Tibial nerve (tissue), 4 donors: ENCODE data around the gene PTPRB. TPM values are rescaled to one million over a fixed set of nuclear protein-coding genes. Genes with fewer than 3 reads are reported as not detected.

Experiments
- DNase-seq, 2 donors: peaks; one replicate each; pipeline ENCODE4 v3.0.0-alpha.2; 2019; ENCODE audit warnings: low spot score in 2 of 2
- H3K27ac ChIP-seq, 4 donors: fragments of 200-600 bp; sonication (generic) in 3 of 4; one replicate each; pipeline ENCODE4 v1.5.1; 2017 to 2019; ENCODE audit warnings: mild to moderate bottlenecking in 1 of 4
- H3K27me3 ChIP-seq, 2 donors: fragments of 200-600 bp; sonication (generic) in 1 of 2; one replicate each; pipeline versions ENCODE4 v1.5.1 to v1.6.0; 2017 to 2019
- H3K36me3 ChIP-seq, 3 donors: fragments of 200-600 bp; sonication (generic); one replicate each; pipeline ENCODE4 v1.5.1; 2018 to 2019
- H3K4me1 ChIP-seq, 4 donors: fragments of 200-600 bp; sonication (generic) in 3 of 4; one replicate each; pipeline ENCODE4 v1.5.1; 2017 to 2019
- H3K4me3 ChIP-seq, 4 donors: fragments of 200-600 bp; sonication (generic) in 3 of 4; one replicate each; pipeline ENCODE4 v1.5.1; 2017 to 2019; ENCODE audit warnings: mild to moderate bottlenecking in 1 of 4, moderate library complexity in 1 of 4
- H3K9me3 ChIP-seq, 4 donors: fragments of 200-600 bp; sonication (generic) in 3 of 4; one replicate each; pipeline ENCODE4 v1.5.1; 2017 to 2019
- CTCF ChIP-seq, 5 experiments: fragments of 200-600 bp in 3 of 5; fragments of 450-650 bp in 2 of 5; sonication (generic) in 3 of 5; IDR thresholded peaks; one replicate each; pipeline ENCODE4 v1.5.1; 2016 to 2019; ENCODE audit warnings: antibody characterized with exemption in 5 of 5, mild to moderate bottlenecking in 3 of 5, moderate library complexity in 2 of 5
- EP300 ChIP-seq, 2 donors: sonication (generic); formaldehyde crosslinking; IDR thresholded peaks; one replicate each; pipeline ENCODE4 v1.6.1; 2017; ENCODE audit warnings: antibody characterized with exemption in 2 of 2, mild to moderate bottlenecking in 1 of 2
- POLR2A ChIP-seq, 2 donors: fragments of 450-650 bp; IDR thresholded peaks; one replicate each; pipeline ENCODE4 v1.6.1; 2017; ENCODE audit warnings: antibody characterized with exemption in 2 of 2, mild to moderate bottlenecking in 2 of 2, moderate library complexity in 2 of 2
- WGBS, 2 donors: methylation state at CpG; one replicate each; pipeline ENCODE4 v1.1.5; 2018; 5-methylcytosine and 5-hydroxymethylcytosine counted together
- total RNA-seq, 4 donors: library from RNA; depleted of rRNA; stranded (reverse); fragments of >200 nt; gene quantifications; one replicate each; pipeline ENCODE4 v1.1.0, GENCODE V29; 2016

PTPRB gene
- total RNA-seq, 4 donors from 2014 or later, result 14.4 to 62.6 (median 34.3) TPM

GRCh38 chr12:70604662-70605061, 32.6 kb downstream of the PTPRB start:
- Histone ChIP-seq H3K4me1 (peaks cover 0 to 8% (median 0%) of the 10 kb centered on the region in 4 donors), H3K27ac (no peak overlapping the region), H3K36me3 (no peaks in the 10 kb centered on the region), H3K9me3 (no peaks in the 10 kb centered on the region), H3K27me3 (no peaks in the 10 kb centered on the region), H3K4me3 (no peak overlapping the region)
- TF ChIP-seq POLR2A (IDR thresholded peaks at IDR 0.05) (no peak), CTCF (IDR thresholded peaks at IDR 0.05) (no peak), EP300 (IDR thresholded peaks at IDR 0.05) (no peak)
- DNase-seq, result no peak
- WGBS, 2 donors, result 85 to 90% methylated on average over 4 of the region's 4 CpGs

GRCh38 chr12:70603044-70603443, 34.2 kb downstream of the PTPRB start:
- 53 to 92% methylated on average over 1 of the region's 1 CpG for WGBS, 2 donors
- Histone ChIP-seq H3K27ac (no peak overlapping the region), H3K4me1 (peaks cover 0 to 4% (median 0%) of the 10 kb centered on the region in 4 donors), H3K4me3 (no peak overlapping the region), H3K27me3 (no peaks in the 10 kb centered on the region), H3K9me3 (no peaks in the 10 kb centered on the region), H3K36me3 (no peaks in the 10 kb centered on the region)
- no peak for DNase-seq
- TF ChIP-seq EP300 (IDR thresholded peaks at IDR 0.05), result no peak
- no peak for TF ChIP-seq CTCF (IDR thresholded peaks at IDR 0.05)
- no peak for TF ChIP-seq POLR2A (IDR thresholded peaks at IDR 0.05)

GRCh38 chr12:70598467-70599193, 38.6 kb downstream of the PTPRB start:
- Histone ChIP-seq H3K4me1 (peaks cover 0 to 4% (median 0%) of the 10 kb centered on the region in 4 donors), H3K4me3 (no peak overlapping the region), H3K36me3 (no peaks in the 10 kb centered on the region), H3K27ac (peak overlapping the region in 1 of 4 donors; percentile 20), H3K27me3 (no peaks in the 10 kb centered on the region), H3K9me3 (no peaks in the 10 kb centered on the region)
- DNase-seq, result no peak
- WGBS, 2 donors, result 41 to 46% methylated on average over 4 of the region's 4 CpGs
- no peak for TF ChIP-seq CTCF (IDR thresholded peaks at IDR 0.05)
- TF ChIP-seq EP300 (IDR thresholded peaks at IDR 0.05), result peak in 1 of 2 donors; percentile 30
- TF ChIP-seq POLR2A (IDR thresholded peaks at IDR 0.05), result no peak

- 96 to 97% methylated on average over 2 of the region's 2 CpGs for WGBS, 2 donors
- TF ChIP-seq CTCF (IDR thresholded peaks at IDR 0.05), result no peak
- no peak for TF ChIP-seq EP300 (IDR thresholded peaks at IDR 0.05)
- TF ChIP-seq POLR2A (IDR thresholded peaks at IDR 0.05), result no peak
- no peaks in the 10 kb centered on the region for H3K4me1 ChIP-seq
- no peaks in the 10 kb centered on the region for H3K36me3 ChIP-seq
- H3K27me3 ChIP-seq, result no peaks in the 10 kb centered on the region
- H3K27ac ChIP-seq, result no peak overlapping the region
- DNase-seq, result no peak
- H3K9me3 ChIP-seq, result no peaks in the 10 kb centered on the region
- no peak overlapping the region for H3K4me3 ChIP-seq
Measured at GRCh38 chr12:70592664-70593063, 44.6 kb downstream of the PTPRB start.

GRCh38 chr12:70590549-70591226, 46.5 kb downstream of the PTPRB start:
- WGBS, 2 donors, result 82 to 84% methylated on average over 4 of the region's 4 CpGs
- H3K27me3 ChIP-seq, result no peaks in the 10 kb centered on the region
- no peak for TF ChIP-seq CTCF (IDR thresholded peaks at IDR 0.05)
- TF ChIP-seq EP300 (IDR thresholded peaks at IDR 0.05), result no peak
- no peak for TF ChIP-seq POLR2A (IDR thresholded peaks at IDR 0.05)
- no peaks in the 10 kb centered on the region for H3K4me1 ChIP-seq
- H3K4me3 ChIP-seq, result no peak overlapping the region
- H3K36me3 ChIP-seq, result no peaks in the 10 kb centered on the region
- no peak overlapping the region for H3K27ac ChIP-seq
- DNase-seq, result no peak
- no peaks in the 10 kb centered on the region for H3K9me3 ChIP-seq
